ENCODE data around the gene SH3BGRL3.
"Not testable (repeated sequence)": the region's sequence is repeated elsewhere in the genome, so short reads cannot be mapped to it uniquely, and the experiment has no call there.

The SH3BGRL3 gene

GRCh38 chr1:26291939-26292338 lies 12.1 kb downstream of the SH3BGRL3 start:
- DNase-seq = no peak

DNA sequence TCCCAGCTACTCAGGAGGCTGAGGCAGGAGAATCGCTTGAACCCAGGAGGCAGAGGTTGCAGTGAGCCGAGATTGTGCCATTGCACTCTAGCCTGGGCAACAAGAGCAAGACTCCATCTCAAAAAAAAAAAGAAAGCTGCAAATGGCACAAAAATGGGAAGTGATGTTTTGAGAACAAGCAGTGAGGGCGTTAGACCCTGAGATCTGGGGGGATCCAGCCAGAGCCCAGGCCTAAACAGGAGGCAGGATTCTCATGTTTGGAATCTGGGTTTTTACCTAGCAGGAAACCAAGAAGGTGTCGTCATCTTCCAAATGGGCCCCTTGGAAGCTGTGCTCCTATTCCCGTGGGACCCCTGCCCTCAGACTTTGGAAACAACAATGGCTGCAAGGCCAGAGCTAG lies 12.8 kb downstream of the SH3BGRL3 start:
- DNase-seq = not testable (repeated sequence)

GRCh38 chr1:26293911-26294463 lies 14.1 kb downstream of the SH3BGRL3 start:
- no peak for DNase-seq

- no peak for DNase-seq
Measured at GRCh38 chr1:26295194-26296138, 15.6 kb downstream of the SH3BGRL3 start.

DNA sequence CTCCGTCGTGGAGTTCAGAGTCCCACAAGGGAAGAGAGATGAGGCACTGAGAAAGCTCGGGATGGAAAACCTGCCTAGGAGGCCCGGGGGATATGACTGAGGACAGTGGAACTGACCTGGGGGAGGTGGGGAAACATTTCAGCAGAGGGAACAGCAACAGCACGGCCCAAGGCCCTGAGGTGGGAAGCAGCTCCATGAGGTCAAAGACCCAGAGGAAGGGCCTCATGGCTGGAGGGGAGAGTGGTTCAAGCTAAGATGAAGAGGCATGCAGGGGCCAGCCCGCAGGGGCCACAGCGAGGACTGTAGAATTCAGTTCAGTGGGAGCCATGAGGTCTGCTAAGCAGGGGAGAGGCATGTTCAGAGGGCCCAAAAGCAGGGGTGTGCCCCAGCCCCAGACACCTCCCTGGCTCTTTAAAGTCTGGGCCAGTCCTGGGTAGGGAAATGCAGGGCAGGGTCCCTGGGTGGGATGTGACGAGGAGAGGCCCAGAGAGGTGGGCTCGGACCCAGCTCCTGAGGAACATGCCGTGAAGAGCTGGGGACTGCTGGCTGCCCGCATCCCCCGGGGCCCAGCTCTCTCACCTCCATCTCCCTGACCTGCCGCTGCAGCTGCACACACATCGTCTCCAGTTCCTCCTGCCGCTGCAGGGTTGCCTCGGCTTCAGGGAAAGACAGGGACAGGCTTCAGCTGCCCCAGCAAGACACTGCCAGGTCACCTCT lies 16.6 kb downstream of the SH3BGRL3 start:
- DNase-seq = no peak

- no peak for DNase-seq
Measured at GRCh38 chr1:26297057-26297790, 17.3 kb downstream of the SH3BGRL3 start.

GRCh38 chr1:26297791-26298124 lies 17.9 kb downstream of the SH3BGRL3 start:
- DNase-seq = no peak

DNA sequence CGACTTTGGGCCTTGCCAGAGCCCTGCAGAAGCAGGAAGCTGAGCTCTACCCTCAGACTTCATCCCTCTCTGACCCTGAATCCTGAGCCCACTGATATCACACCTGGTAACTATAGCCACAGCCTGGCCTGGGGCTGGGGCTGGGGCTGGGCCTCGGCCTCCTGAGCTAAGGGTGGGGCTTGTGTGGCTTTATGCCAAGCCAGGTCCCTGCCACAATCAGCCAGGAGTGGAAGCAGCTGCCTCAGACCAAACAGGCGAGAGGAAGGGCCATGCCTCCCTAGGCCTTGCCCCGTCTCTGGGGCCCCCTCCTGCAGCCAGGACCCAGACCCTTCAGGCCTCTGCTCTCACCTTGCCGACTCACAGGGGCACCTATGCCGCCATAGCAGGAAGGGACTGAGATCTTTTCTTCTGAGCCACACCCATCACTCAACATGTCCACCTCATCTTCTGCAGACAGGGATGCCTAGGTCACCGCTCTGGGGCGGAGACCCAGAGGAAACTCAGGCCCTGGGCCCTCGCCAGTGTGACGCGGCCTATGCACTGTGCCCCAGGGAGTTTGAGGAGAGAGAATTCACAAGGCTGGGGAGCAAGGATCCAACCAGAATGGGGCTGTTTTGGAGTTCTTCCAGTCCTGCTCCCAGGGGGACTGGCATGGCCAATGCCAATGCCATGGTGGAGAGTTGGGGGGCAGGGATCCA lies 20.8 kb downstream of the SH3BGRL3 start:
- no peak for DNase-seq

DNA sequence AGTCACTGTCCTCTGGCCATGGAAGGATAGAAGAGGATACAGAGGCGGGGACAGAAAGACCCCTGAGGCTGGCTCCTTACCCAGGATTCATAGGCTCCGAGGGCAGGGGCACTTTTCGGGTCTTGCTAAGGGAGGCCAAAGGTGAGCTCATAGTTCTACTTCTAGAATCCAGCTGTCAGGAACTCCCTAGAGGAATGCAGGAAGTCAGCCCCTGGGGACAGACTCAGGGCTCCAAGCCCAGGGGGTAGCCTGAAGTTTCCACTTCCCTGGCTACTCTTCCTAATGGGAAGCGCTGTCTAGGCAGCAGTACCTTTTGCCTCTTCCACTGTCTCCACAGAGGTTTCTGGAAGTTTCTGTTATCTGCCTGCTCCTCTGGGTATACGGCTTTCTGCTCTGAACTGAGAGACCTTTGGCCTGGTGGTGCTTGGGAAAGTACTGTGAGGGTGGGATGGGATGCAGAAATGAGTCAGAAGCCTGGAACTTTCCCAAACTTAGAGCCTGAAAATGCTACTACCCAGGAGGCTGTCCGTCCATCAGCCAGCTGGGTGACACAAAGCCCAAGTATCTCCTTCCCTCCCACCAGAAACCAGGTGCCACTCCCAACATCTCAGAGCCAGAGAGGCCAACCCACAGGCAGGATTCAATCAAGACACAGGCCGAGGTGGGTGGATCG lies 23.0 kb downstream of the SH3BGRL3 start:
- no peak for DNase-seq

DNA sequence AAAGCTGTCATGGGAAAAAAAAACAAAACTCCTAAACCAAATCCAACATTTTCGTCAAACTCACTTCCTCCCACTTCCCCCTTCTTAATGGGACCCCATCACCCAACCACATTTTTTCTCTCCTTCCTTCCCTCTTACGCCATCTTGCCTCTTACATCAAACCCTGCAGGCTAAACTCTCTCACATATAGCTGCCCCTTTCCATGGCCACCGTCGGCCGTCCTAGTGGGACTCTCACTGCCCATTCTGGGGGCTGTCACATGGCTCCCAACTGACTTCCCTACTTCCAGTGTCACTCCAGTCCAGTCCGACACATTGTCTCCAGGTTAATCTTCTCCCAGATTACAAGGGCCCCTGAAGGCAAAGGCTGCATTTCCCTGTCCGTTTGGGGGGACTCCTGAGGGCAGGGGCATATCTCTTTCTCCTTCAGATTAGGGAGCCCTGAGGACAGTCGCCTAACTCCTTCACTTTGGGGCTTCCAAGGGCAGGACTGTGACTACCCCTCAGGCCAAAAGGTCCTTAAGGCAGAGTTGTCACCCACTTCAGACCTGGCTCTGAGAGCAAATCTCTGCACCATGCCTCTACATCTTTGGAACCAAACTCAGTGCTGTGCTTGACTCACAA lies 25.9 kb downstream of the SH3BGRL3 start:
- DNase-seq = no peak

DNA sequence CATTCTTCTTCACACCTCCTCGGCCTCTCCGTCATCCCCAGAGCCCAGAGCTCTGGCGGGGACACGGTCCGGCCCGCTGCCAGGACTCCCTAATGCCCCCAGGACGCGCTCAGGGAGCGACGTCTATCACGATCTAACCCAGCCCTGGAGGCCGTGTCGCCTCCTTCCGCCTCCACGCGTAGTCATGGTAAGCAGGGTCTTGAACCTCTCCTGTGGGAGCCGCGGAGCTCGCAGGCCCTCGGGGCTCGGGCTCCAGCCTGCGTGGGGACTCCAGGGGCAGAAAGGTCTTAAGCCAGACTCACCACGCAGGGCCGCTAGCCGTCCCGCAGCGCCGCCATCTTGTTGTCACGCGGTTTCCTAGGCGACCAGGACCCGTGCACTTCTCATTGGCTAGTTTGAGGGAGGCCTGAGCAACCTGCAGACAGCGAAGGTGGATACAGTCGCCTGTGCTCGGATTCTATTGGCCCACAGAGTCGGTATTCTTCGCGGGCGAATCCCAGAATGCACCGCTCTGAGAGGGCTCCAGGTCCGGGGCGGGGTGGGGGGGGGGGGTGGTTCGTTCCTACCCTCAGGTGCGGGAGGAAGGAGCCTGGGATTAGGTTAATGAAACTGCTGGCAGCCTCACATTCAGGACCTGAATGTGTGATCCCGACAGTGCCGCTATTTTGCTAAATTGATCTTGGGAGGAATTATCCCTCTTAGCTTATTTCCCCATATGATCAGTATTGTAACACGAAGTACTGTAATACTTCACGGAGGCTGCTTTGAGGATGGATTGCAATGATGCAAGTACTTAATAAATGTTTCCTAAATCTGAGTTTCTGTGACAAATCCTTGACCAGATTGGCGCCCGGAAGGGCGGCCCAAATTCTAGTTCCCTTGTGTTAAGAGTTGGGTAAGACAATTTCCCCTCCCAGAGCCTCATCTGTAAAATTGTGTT lies 26.7 kb downstream of the SH3BGRL3 start, which contains the start of gene UBXN11:
UBXN11 (minus strand) TSS at position 347 of the 940 bp plus-strand sequence. CDS start 3,753 bp downstream, outside the sequence.
- DNase-seq = peak; percentile 95

GRCh38 chr1:26307363-26307781 lies 27.5 kb downstream of the SH3BGRL3 start:
- no peak for DNase-seq

GRCh38 chr1:26307966-26308899 lies 28.3 kb downstream of the SH3BGRL3 start:
- not testable (repeated sequence) for DNase-seq

- DNase-seq = no peak
Measured at GRCh38 chr1:26314501-26314900, 34.6 kb downstream of the SH3BGRL3 start.

- no peak for DNase-seq
Measured at GRCh38 chr1:26315874-26316850, 36.3 kb downstream of the SH3BGRL3 start.

- DNase-seq = no peak
Measured at GRCh38 chr1:26317146-26317545, 37.3 kb downstream of the SH3BGRL3 start.

DNA sequence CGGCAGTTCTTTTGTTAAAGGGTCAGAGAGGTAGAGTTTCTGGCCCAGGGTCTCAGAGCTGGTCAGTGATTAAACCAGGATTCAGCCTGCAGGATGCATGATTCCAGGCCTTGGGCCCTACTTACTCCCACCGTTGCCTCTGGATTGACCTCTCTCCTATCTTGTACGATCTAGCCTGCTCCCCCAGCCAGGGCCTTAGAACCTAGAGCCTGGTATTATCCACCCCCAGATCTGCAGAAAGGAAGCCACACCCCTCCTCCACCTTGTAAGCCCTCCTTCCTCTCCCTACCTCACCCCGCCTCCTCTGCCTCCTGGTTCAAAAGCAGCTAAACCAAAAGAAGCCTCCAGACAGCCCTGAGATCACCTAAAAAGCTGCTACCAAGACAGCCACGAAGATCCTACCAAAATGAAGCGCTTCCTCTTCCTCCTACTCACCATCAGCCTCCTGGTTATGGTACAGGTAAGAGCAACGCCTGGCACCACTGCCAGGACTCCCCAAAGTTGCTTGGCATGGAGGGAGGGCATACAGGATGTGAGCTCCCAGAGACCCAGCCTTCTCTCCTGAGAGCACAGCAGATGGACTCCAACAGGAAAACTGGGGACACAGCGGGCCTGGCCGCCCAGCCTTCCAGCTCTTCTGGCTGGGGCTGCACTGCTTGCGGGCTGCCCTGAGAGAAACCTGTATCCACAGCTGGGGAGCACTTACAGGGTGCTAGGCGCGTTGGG lies 37.9 kb downstream of the SH3BGRL3 start, which contains the start of gene CD52:
CD52 (plus strand) TSS at position 347 of the 726 bp plus-strand sequence; CDS start at position 407, 60 bp downstream.
- peak; percentile 27 for DNase-seq

All from NK-92 treated with Interleukin-12 subunit alpha and Interleukin-12 subunit beta, amount 100 ng/mL, for 24 hours (cell line).